Activated T-cell treated with anti-CD3 and anti-CD28 coated beads, Interleukin-2, amount 50 U/mL, for 24 hours (primary cell): ENCODE data around the gene OAS3.

Experiments
- DNase-seq: peaks from one replicate; pipeline ENCODE4 v3.0.0-alpha.2; 2020
- H3K27ac Mint-ChIP-seq: 2 replicates; pipeline ENCODE4 v1.8.0; 2020; ENCODE audit warnings: mild to moderate bottlenecking, mixed read lengths
- H3K27me3 Mint-ChIP-seq: 2 replicates; pipeline ENCODE4 v1.8.0; 2020; ENCODE audit warnings: mixed read lengths
- H3K36me3 Mint-ChIP-seq: 2 replicates; pipeline ENCODE4 v1.8.0; 2020; ENCODE audit warnings: low read depth, mixed read lengths
- H3K4me1 Mint-ChIP-seq: 2 replicates; pipeline ENCODE4 v1.8.0; 2020; ENCODE audit warnings: low read depth, mixed read lengths
- H3K4me3 Mint-ChIP-seq: 2 replicates; pipeline ENCODE4 v1.8.0; 2020; ENCODE audit warnings: mild to moderate bottlenecking, moderate library complexity, mixed read lengths
- H3K9me3 Mint-ChIP-seq: 2 replicates; pipeline ENCODE4 v1.8.0; 2020; ENCODE audit warnings: mixed read lengths

OAS3 gene

DNA sequence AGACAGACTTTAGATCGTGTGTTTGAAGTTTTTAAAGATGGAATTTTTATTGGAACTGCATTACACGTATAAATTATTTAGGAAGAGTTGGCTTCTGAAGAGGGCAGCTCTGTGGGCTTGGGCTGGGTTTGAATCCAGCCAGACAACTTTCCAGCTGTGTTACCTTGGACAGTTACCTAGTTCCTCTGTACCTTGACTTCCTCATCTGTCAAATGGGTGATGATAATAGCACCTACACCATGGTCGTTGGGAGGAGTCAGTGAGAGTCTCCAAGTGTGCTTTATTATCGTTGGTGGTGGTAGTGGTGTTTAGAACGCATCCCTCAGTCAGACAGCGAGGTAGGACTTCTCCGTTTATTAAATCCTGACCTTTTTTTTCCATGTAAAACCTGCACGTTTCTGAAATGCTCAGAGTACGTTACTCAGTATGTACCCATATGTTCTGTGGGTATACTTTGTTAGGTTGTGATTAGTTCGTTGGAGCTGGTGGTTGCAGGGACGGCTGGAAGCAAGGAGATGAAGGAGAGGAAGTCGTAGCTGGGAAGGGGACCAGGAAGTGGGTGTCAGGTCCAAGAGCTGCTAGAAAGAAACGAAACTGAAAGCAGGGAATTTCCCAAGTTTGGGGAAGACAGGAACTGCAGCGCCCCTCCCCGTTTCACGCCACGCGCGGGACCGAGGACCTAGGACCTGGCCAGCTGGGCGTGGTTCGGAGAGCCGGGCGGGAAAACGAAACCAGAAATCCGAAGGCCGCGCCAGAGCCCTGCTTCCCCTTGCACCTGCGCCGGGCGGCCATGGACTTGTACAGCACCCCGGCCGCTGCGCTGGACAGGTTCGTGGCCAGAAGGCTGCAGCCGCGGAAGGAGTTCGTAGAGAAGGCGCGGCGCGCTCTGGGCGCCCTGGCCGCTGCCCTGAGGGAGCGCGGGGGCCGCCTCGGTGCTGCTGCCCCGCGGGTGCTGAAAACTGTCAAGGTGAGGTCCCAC, at the start of gene OAS3:
Gene OAS3 (plus strand): TSS at position 734 of the 979 bp plus-strand sequence. CDS start 57 bp downstream, at position 791.
- Mint-ChIP-seq H3K27ac (peak within 1 kb of the TSS; percentile 91), H3K36me3 (peaks cover 3% of the 10 kb centered on the region), H3K4me1 (peaks cover 43% of the 10 kb centered on the region), H3K4me3 (peak within 1 kb of the TSS; percentile 83), H3K9me3 (no peaks in the 10 kb centered on the region), H3K27me3 (no peaks in the 10 kb centered on the region)
- DNase-seq, result peak; percentile 71

GRCh38 chr12:112891093-112892024, 46.9 kb upstream of the OAS3 start:
- no peak for DNase-seq
- Mint-ChIP-seq H3K27ac (no peak overlapping the region), H3K36me3 (no peaks in the 10 kb centered on the region), H3K4me3 (no peak overlapping the region), H3K4me1 (no peaks in the 10 kb centered on the region), H3K9me3 (no peaks in the 10 kb centered on the region), H3K27me3 (no peaks in the 10 kb centered on the region)

- Mint-ChIP-seq H3K27me3 (no peaks in the 10 kb centered on the region), H3K4me3 (no peak overlapping the region), H3K27ac (no peak overlapping the region), H3K4me1 (no peaks in the 10 kb centered on the region), H3K36me3 (no peaks in the 10 kb centered on the region), H3K9me3 (no peaks in the 10 kb centered on the region)
- no peak for DNase-seq
These were observed 45.4 kb upstream of the OAS3 start for GRCh38 chr12:112892856-112893255.

DNA sequence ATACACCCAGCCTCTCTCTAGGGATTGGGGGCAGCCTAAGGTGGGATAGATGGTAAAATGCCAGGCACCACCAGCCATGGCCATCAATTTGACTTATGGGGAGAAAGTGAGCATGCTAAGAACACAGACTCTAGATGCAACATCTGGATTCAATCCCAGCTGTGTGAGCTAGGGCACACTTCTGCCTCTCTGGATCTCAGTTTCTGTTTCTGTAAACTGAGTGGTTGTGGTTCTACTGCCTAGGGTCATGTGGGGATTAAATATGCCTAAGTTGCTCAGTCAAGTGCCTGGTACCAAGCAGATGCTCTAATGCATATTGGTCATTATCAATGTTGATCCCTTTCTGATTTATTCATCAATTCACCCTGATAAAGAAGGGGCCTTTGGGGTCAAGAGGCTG, 44.1 kb upstream of the OAS3 start:
- Mint-ChIP-seq H3K27ac (no peak overlapping the region), H3K27me3 (no peaks in the 10 kb centered on the region), H3K9me3 (no peaks in the 10 kb centered on the region), H3K4me1 (no peaks in the 10 kb centered on the region), H3K4me3 (no peak overlapping the region), H3K36me3 (no peaks in the 10 kb centered on the region)
- no peak for DNase-seq

GRCh38 chr12:112898380-112898779, 39.9 kb upstream of the OAS3 start:
- H3K36me3 Mint-ChIP-seq, result no peaks in the 10 kb centered on the region
- no peaks in the 10 kb centered on the region for H3K27me3 Mint-ChIP-seq
- H3K4me1 Mint-ChIP-seq, result peaks cover 12% of the 10 kb centered on the region
- DNase-seq, result no peak
- H3K27ac Mint-ChIP-seq, result no peak overlapping the region
- H3K9me3 Mint-ChIP-seq, result no peaks in the 10 kb centered on the region
- no peak overlapping the region for H3K4me3 Mint-ChIP-seq

DNA sequence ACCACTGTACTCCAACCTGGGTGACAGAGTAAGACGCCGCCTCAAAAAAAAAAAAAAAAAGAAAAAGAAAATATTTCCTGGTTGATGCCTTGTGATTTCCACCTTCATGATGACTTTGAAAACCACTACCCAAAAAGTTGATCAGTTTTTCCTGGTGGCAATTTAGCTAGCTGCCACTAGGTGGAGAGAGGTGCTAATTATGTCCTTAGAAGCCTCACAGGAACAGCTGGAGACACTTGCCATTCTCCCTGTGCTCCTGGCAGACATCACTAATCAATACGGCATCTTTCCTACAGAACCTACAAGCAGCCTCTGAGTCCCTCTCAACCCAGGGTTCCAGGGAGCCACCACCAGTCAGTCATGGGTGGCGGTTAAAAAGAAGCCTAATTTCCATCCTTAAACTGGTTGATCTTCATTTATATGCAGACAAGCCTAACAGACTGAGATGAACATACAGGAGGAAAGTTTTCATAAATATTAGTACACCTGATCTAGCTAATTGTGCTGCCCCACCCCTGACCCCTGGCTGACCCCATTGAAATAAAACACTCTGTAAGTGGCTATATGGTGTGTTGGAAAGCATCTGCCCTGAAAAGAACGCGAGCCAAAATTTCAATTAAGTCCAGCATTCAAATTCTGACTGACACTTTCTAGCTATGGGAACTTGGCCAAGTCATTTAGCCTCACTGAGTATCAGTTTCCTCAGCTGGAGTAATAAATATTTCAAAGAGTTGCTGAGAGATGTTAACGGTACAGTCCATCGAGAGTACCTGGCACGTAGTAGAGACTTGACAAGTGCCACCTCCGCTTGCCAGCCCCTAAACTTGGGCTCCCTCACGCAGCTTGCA, 37.8 kb upstream of the OAS3 start:
- Mint-ChIP-seq H3K36me3 (no peaks in the 10 kb centered on the region), H3K27ac (no peak overlapping the region), H3K9me3 (no peaks in the 10 kb centered on the region), H3K27me3 (no peaks in the 10 kb centered on the region), H3K4me1 (peaks cover 22% of the 10 kb centered on the region), H3K4me3 (no peak overlapping the region)
- peak; percentile 40 for DNase-seq

GRCh38 chr12:112901271-112901670, 37.0 kb upstream of the OAS3 start:
- Mint-ChIP-seq H3K4me3 (no peak overlapping the region), H3K4me1 (peaks cover 28% of the 10 kb centered on the region)

DNA sequence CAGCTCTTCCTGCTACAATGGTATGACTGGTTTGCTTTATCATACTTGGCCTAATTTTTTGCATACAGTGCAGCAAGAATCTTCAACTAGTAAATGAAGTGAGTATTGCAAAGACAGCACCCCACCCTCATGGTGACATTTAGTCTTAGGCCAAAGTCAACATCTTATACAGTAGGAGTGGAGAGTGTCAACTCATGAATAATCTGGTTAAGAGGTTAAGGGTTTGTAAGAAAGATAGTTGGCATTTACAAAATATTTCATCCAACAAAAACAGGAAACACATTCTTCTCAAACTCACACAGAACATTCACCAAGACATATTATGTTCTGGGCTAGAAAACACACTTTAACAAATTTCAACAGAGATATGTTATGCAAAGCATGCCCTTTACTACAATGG, 33.7 kb upstream of the OAS3 start:
- H3K36me3 Mint-ChIP-seq, result peaks cover 3% of the 10 kb centered on the region
- H3K4me1 Mint-ChIP-seq, result peaks cover 60% of the 10 kb centered on the region
- no peaks in the 10 kb centered on the region for H3K9me3 Mint-ChIP-seq
- H3K4me3 Mint-ChIP-seq, result no peak overlapping the region
- no peak overlapping the region for H3K27ac Mint-ChIP-seq
- no peak for DNase-seq
- no peaks in the 10 kb centered on the region for H3K27me3 Mint-ChIP-seq

More at GRCh38 chr12:112901271-112901670, 37.0 kb upstream of the OAS3 start:
- Mint-ChIP-seq H3K27me3 (no peaks in the 10 kb centered on the region), H3K27ac (no peak overlapping the region), H3K9me3 (no peaks in the 10 kb centered on the region), H3K36me3 (no peaks in the 10 kb centered on the region)
- DNase-seq, result no peak

DNA sequence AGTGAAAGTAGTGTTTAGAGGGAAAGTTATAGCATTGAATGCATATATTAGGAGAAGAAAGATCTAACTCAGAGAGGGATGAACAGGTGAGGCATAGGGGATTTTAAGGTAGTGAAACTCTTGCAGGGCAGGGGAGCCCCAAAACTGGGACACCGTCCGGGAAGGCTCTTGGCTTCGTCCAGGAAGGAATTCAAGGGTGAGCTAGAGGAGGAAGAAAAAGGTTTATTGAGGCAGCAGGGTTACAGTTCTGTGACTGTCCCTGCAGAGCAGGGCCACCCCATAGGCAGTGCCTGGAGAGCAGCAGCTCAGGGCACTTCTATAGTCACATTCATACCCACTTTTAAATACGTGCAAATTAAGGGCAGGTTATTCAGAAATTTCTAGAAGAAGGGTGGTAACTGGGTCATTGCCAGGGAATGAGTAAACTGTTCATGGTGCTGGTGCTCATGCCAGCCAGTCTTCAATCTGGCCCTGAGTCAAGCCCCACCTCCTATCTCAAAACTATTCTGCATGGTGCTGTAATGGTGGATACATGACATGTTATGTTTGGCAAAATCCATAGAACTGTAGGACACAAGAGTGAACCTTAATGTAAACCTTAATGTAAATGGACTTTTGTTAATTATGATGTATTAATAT, 32.7 kb upstream of the OAS3 start:
- Mint-ChIP-seq H3K9me3 (no peaks in the 10 kb centered on the region), H3K4me3 (no peak overlapping the region), H3K4me1 (peaks cover 65% of the 10 kb centered on the region), H3K36me3 (peaks cover 6% of the 10 kb centered on the region), H3K27ac (peak overlapping the region; percentile 62), H3K27me3 (no peaks in the 10 kb centered on the region)
- DNase-seq, result no peak

- no peak for DNase-seq
- H3K4me3 Mint-ChIP-seq, result peak within 1 kb of the TSS; percentile 85
- H3K36me3 Mint-ChIP-seq, result peaks cover 18% of the 10 kb centered on the region
- no peaks in the 10 kb centered on the region for H3K27me3 Mint-ChIP-seq
- H3K27ac Mint-ChIP-seq, result peak within 1 kb of the TSS; percentile 95
- no peaks in the 10 kb centered on the region for H3K9me3 Mint-ChIP-seq
- H3K4me1 Mint-ChIP-seq, result peaks cover 69% of the 10 kb centered on the region
These were observed 31.4 kb upstream of the OAS3 start, which contains the start of gene OAS1 for GRCh38 chr12:112906712-112907414. Gene OAS1, plus strand, starts transcription at chr12:112906962. Its CDS starts 78 bp downstream, at chr12:112907040.

GRCh38 chr12:112907415-112908157, 30.7 kb upstream of the OAS3 start:
- H3K27me3 Mint-ChIP-seq, result no peaks in the 10 kb centered on the region
- no peak for DNase-seq
- H3K9me3 Mint-ChIP-seq, result peaks cover 2% of the 10 kb centered on the region
- peaks cover 65% of the 10 kb centered on the region for H3K4me1 Mint-ChIP-seq
- H3K36me3 Mint-ChIP-seq, result peaks cover 25% of the 10 kb centered on the region
- H3K27ac Mint-ChIP-seq, result peak overlapping the region; percentile 95
- peak overlapping the region; percentile 85 for H3K4me3 Mint-ChIP-seq

DNA sequence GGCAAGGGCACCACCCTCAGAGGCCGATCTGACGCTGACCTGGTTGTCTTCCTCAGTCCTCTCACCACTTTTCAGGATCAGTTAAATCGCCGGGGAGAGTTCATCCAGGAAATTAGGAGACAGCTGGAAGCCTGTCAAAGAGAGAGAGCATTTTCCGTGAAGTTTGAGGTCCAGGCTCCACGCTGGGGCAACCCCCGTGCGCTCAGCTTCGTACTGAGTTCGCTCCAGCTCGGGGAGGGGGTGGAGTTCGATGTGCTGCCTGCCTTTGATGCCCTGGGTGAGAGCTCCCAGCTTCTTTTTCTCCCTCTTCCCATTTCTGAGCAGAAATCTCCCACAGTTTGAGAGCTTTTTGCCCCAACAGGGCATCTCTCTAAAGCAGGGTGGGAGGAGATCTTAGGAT, 29.7 kb upstream of the OAS3 start:
- Mint-ChIP-seq H3K27ac (peak overlapping the region; percentile 49), H3K9me3 (peaks cover 11% of the 10 kb centered on the region), H3K4me1 (peaks cover 62% of the 10 kb centered on the region), H3K36me3 (peaks cover 35% of the 10 kb centered on the region), H3K27me3 (no peaks in the 10 kb centered on the region), H3K4me3 (peak overlapping the region; percentile 85)
- DNase-seq, result peak; percentile 47
